Endothelial cell of umbilical vein (primary cell): Measurements from ENCODE around the gene LSM14A. TPM values are rescaled to one million over a fixed set of nuclear protein-coding genes. Genes with fewer than 3 reads are reported as not detected.

Experiments
- BruUV-seq: library from RNA; stranded (reverse); fragments of 400-500 nt; replicated peaks from 2 replicates; lab custom pipeline; 2021; lab: Mats Ljungman, UMichigan
- CTCF ChIA-PET: fragments of 300-600, 350-600 bp; sonication (Branson Sonifier 250); formaldehyde crosslinking; loops from one replicate; lab custom pipeline; 2021; ENCODE audit warnings: antibody characterized with exemption, inconsistent platforms; lab: Charles Lee
- POLR2A ChIA-PET: fragments of 300-600, 350-600 bp; sonication (Branson Sonifier 250); formaldehyde crosslinking; loops from one replicate; lab custom pipeline; 2021; ENCODE audit warnings: antibody characterized with exemption, inconsistent platforms; lab: Charles Lee
- DNase-seq: peaks from one replicate; pipeline ENCODE4 v3.0.0-alpha.2; 2011; ENCODE audit warnings: low read depth, low spot score
- FAIRE-seq: peaks from 2 replicates; lab custom pipeline; 2011; peaks lifted over from hg19 to GRCh38; lab: Jason Lieb, UNC
- H2AFZ ChIP-seq: 2 replicates; pipeline ENCODE4 v1.6.0; 2012; ENCODE audit warnings: low read depth, low read length, control low read depth, inconsistent platforms
- H3K27ac ChIP-seq: 2 replicates; pipeline ENCODE4 v1.5.1; 2011; ENCODE audit warnings: low read depth, mild to moderate bottlenecking, control low read depth, low read length, moderate library complexity; ENCODE audit not compliant: insufficient read depth
- H3K27me3 ChIP-seq, 2 experiments: 2 replicates each; pipeline versions ENCODE4 v1.6.0 to v1.6.1; 2011; ENCODE audit warnings: low read length in 2 of 2, mixed read lengths in 1 of 2; ENCODE audit not compliant: control insufficient read depth in 2 of 2, insufficient read depth in 2 of 2
- H3K36me3 ChIP-seq, 2 experiments: 2 replicates in 1 of 2; 3 replicates in 1 of 2; pipeline ENCODE4 v1.5.1; 2011; ENCODE audit warnings: low read length in 2 of 2, mild to moderate bottlenecking in 1 of 2, moderate library complexity in 1 of 2; ENCODE audit not compliant: control insufficient read depth in 2 of 2, insufficient read depth in 2 of 2; ENCODE audit errors: extremely low read depth in 1 of 2
- H3K4me1 ChIP-seq: 3 replicates; pipeline ENCODE4 v1.5.1; 2011; ENCODE audit warnings: mild to moderate bottlenecking, low read length; ENCODE audit not compliant: control insufficient read depth, insufficient read depth; ENCODE audit errors: extremely low read depth
- H3K4me2 ChIP-seq: 2 replicates; pipeline ENCODE4 v1.6.1; 2011; ENCODE audit warnings: low read length, control low read depth, mixed read lengths; ENCODE audit not compliant: insufficient read depth
- H3K4me3 ChIP-seq, 3 experiments: fragments of 200-600 bp in 1 of 3; sonication (generic), shearing (Covaris generic) in 1 of 3; replicated peaks in 1 of 3; 2 replicates each; pipeline ENCODE4 v1.5.1; 2011 to 2016; ENCODE audit warnings: control low read depth in 3 of 3, low read length in 3 of 3, mild to moderate bottlenecking in 2 of 3, inconsistent platforms in 1 of 3, low read depth in 1 of 3, moderate library complexity in 1 of 3; ENCODE audit not compliant: insufficient read depth in 1 of 3
- H3K79me2 ChIP-seq: 2 replicates; pipeline ENCODE4 v1.6.0; 2012; ENCODE audit warnings: low read length, inconsistent platforms; ENCODE audit not compliant: control insufficient read depth, insufficient read depth
- H3K9ac ChIP-seq: replicated peaks from 2 replicates; pipeline ENCODE3; 2011; ENCODE audit warnings: low read length, control low read depth; ENCODE audit not compliant: insufficient read depth; ENCODE audit errors: extremely low read depth
- H3K9me1 ChIP-seq: replicated peaks from 3 replicates; pipeline ENCODE4 v1.6.0; 2011; ENCODE audit warnings: mild to moderate bottlenecking, low read length; ENCODE audit not compliant: control insufficient read depth, insufficient read depth; ENCODE audit errors: extremely low read depth
- H3K9me3 ChIP-seq: replicated peaks from 2 replicates; pipeline ENCODE4 v1.5.1; 2012; ENCODE audit warnings: low read length, inconsistent platforms; ENCODE audit not compliant: control insufficient read depth, insufficient read depth
- H4K20me1 ChIP-seq: replicated peaks from 2 replicates; pipeline ENCODE3; 2011; ENCODE audit warnings: mild to moderate bottlenecking, low read length; ENCODE audit not compliant: control insufficient read depth, insufficient read depth; ENCODE audit errors: extremely low read depth
- EZH2 ChIP-seq: IDR thresholded peaks from 2 replicates; pipeline ENCODE4 v1.6.1; 2012; ENCODE audit warnings: borderline replicate concordance, low read depth, mild to moderate bottlenecking, moderate library complexity, low read length, inconsistent platforms; ENCODE audit not compliant: severe bottlenecking
- FOS ChIP-seq: IDR thresholded peaks from 2 replicates; pipeline ENCODE4 v1.6.1; 2011; ENCODE audit warnings: mild to moderate bottlenecking, low read length, moderate library complexity, borderline replicate concordance; ENCODE audit not compliant: insufficient read depth
- GATA2 ChIP-seq: IDR thresholded peaks from 2 replicates; pipeline ENCODE4 v1.7.0; 2011; ENCODE audit warnings: low read depth, mild to moderate bottlenecking, moderate library complexity, mixed read lengths, low read length; ENCODE audit not compliant: insufficient read length, insufficient read depth
- JUN ChIP-seq: IDR thresholded peaks from 2 replicates; pipeline ENCODE4 v1.6.1; 2011; ENCODE audit warnings: borderline replicate concordance, low read depth; ENCODE audit not compliant: insufficient read length, insufficient read depth
- MYC ChIP-seq: IDR thresholded peaks from one replicate; pipeline ENCODE4 v1.6.1; 2011; ENCODE audit warnings: mild to moderate bottlenecking, low read depth, low read length
- POLR2A ChIP-seq: IDR thresholded peaks from 2 replicates; pipeline ENCODE4 v1.6.1; 2012; ENCODE audit warnings: low read depth, mild to moderate bottlenecking, control low read depth, low read length
- POLR2AphosphoS5 ChIP-seq: IDR thresholded peaks from 2 replicates; pipeline ENCODE4 v1.6.1; 2012; ENCODE audit warnings: low read depth, mild to moderate bottlenecking, control low read depth, low read length, moderate library complexity; ENCODE audit not compliant: insufficient read depth
- dilution Hi-C: fragments of 300-500 bp; cut with MboI; formaldehyde crosslinking; loops from one replicate; pipeline ENCODE4 v1.15.0; 2019; ENCODE audit warnings: low sequenced_read_pairs; ENCODE audit not compliant: extremely low pct_ligation_motif_present
- intact Hi-C: fragments of 100-400 bp; cut with micrococcal nuclease; formaldehyde crosslinking; loops from one replicate; pipeline ENCODE4 v1.10.0; 2022
- polyA plus RNA-seq, 4 experiments: library from polyadenylated mRNA; depleted of rRNA in 3 of 4; stranded (reverse) in 3 of 4; unstranded in 1 of 4; fragments of >200 nt; gene quantifications; 2 replicates each; pipeline versions ENCODE4 v1.2.1 to v1.2.3, GENCODE V29; 2011 to 2012; ENCODE audit warnings: missing spikeins in 1 of 4
- total RNA-seq: library from RNA; stranded (reverse); gene quantifications from 2 replicates; pipeline ENCODE4 v1.2.3, GENCODE V29; 2021
- TF ChIP-seq, protein P1 (sequence below): IDR thresholded peaks from 2 replicates; pipeline ENCODE4 v1.6.1; 2011; ENCODE audit not compliant: insufficient read depth, insufficient read length
- TF ChIP-seq, protein P2 (sequence below), 2 donors: IDR thresholded peaks; 1 replicate in 1 of 2; 2 replicates in 1 of 2; pipeline ENCODE4 v1.5.1; 2011; ENCODE audit warnings: low read length in 2 of 2, mild to moderate bottlenecking in 2 of 2, moderate library complexity in 2 of 2, control low read depth in 1 of 2, inconsistent platforms in 1 of 2, low read depth in 1 of 2; ENCODE audit not compliant: insufficient read depth in 1 of 2; ENCODE audit errors: extremely low read depth in 1 of 2

The LSM14A gene
- total and polyA plus RNA-seq, 2 donors (not counting 3 experiments of a cell fraction or from before 2014, with no cell fraction given) = 96.7 to 122 TPM

DNA sequence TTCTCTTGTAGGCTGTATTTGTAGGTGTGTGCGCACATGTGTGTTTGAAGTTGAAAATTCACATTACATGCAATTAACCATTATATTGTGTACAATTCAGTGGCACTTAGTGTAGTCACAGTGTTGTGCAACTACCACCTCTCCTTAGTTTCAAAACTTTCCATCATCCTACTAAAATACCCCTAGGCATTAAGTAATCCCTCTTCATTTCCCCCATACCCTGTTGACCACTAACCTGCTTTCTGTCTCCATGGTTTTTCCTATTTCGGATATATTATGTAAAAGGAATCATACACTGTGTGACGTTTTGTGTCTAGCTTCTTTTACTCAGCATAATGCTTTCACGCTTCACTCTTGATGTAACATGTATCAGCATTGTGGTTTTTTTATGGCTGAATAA, 16.1 kb downstream of the LSM14A start:
- TF ChIP-seq MYC (no peak), JUN (no peak), FOS (no peak), EZH2 (no peak), GATA2 (no peak), POLR2A (no peak), POLR2AphosphoS5 (no peak)
- TF ChIP-seq, protein P1, sequence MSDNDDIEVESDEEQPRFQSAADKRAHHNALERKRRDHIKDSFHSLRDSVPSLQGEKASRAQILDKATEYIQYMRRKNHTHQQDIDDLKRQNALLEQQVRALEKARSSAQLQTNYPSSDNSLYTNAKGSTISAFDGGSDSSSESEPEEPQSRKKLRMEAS = no peak
- TF ChIP-seq, protein P2, sequence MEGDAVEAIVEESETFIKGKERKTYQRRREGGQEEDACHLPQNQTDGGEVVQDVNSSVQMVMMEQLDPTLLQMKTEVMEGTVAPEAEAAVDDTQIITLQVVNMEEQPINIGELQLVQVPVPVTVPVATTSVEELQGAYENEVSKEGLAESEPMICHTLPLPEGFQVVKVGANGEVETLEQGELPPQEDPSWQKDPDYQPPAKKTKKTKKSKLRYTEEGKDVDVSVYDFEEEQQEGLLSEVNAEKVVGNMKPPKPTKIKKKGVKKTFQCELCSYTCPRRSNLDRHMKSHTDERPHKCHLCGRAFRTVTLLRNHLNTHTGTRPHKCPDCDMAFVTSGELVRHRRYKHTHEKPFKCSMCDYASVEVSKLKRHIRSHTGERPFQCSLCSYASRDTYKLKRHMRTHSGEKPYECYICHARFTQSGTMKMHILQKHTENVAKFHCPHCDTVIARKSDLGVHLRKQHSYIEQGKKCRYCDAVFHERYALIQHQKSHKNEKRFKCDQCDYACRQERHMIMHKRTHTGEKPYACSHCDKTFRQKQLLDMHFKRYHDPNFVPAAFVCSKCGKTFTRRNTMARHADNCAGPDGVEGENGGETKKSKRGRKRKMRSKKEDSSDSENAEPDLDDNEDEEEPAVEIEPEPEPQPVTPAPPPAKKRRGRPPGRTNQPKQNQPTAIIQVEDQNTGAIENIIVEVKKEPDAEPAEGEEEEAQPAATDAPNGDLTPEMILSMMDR (IDR thresholded peaks at IDR 0.05; ENCODE audit: extremely low read depth in 1 of 2, insufficient read depth in 1 of 2, low read depth in 1 of 2, low read length in 2 of 2) = no peak
- H3K4me3 ChIP-seq = no peak overlapping the region
- POLR2A ChIA-PET = no interaction called here
- FAIRE-seq (no peak), DNase-seq (no peak)
- no peaks in the 10 kb centered on the region for H3K36me3 ChIP-seq
- H3K4me1 ChIP-seq = no peaks in the 10 kb centered on the region
- peaks cover 28% of the 10 kb centered on the region for H4K20me1 ChIP-seq
- no peaks in the 10 kb centered on the region for H3K27me3 ChIP-seq
- dilution Hi-C loops = no loop called here
- no peak overlapping the region for H3K4me2 ChIP-seq
- H3K9me1 ChIP-seq = no peaks in the 10 kb centered on the region
- intact Hi-C loops = no loop called here
- H3K27ac ChIP-seq = no peak overlapping the region
- H3K9me3 ChIP-seq = no peaks in the 10 kb centered on the region
- CTCF ChIA-PET = no interaction called here
- no peak overlapping the region for H2AFZ ChIP-seq
- H3K79me2 ChIP-seq = peaks cover 99% of the 10 kb centered on the region
- BruUV-seq = no TSS peak
- no peak overlapping the region for H3K9ac ChIP-seq
